H1 (cell line): ENCODE results near the gene CD44. TPM values are rescaled to one million over a fixed set of nuclear protein-coding genes. Genes with fewer than 3 reads are reported as not detected.

Experiments used
- CTCF ChIA-PET: fragments of 300-600 bp; sonication (Branson Sonifier 250); formaldehyde crosslinking; loops from one replicate; lab custom pipeline; 2021; ENCODE audit not compliant: partially characterized antibody; lab: Charles Lee
- POLR2A ChIA-PET: fragments of 300-600 bp; sonication (Branson Sonifier 250); formaldehyde crosslinking; loops from one replicate; lab custom pipeline; 2021; ENCODE audit warnings: inconsistent platforms; ENCODE audit not compliant: partially characterized antibody; lab: Charles Lee
- DNase-seq, 2 experiments: peaks; one replicate each; pipeline versions ENCODE4 v3.0.0 to v3.0.0-alpha.2; 2010 to 2022; ENCODE audit warnings: low spot score in 2 of 2, low read depth in 1 of 2, mixed read lengths in 1 of 2
- FAIRE-seq: peaks from 2 replicates; lab custom pipeline; 2011; peaks lifted over from hg19 to GRCh38; lab: Jason Lieb, UNC
- H2AFZ ChIP-seq: 2 replicates; pipeline ENCODE4 v1.8.1; 2012; ENCODE audit warnings: low read length, inconsistent platforms
- H2AK5ac ChIP-seq: 2 replicates; pipeline ENCODE4 v1.6.1; 2013; ENCODE audit warnings: low read depth, low read length
- H2BK120ac ChIP-seq: replicated peaks from 2 replicates; pipeline ENCODE3; 2013; ENCODE audit warnings: low read depth, low read length, inconsistent platforms
- H2BK12ac ChIP-seq: 2 replicates; pipeline ENCODE4 v1.6.1; 2013; ENCODE audit warnings: low read depth, low read length
- H2BK15ac ChIP-seq: 2 replicates; pipeline ENCODE4 v1.6.1; 2013; ENCODE audit warnings: low read length
- H2BK20ac ChIP-seq: 2 replicates; pipeline ENCODE4 v1.6.1; 2013; ENCODE audit warnings: low read length
- H2BK5ac ChIP-seq: 2 replicates; pipeline ENCODE4 v1.6.1; 2013; ENCODE audit warnings: low read depth, low read length
- H3K14ac ChIP-seq: 2 replicates; pipeline ENCODE4 v1.6.1; 2013; ENCODE audit warnings: inconsistent platforms; ENCODE audit not compliant: insufficient read length
- H3K18ac ChIP-seq: 2 replicates; pipeline ENCODE4 v1.6.1; 2013; ENCODE audit warnings: low read length; ENCODE audit errors: extremely low read depth
- H3K23ac ChIP-seq: 2 replicates; pipeline ENCODE4 v1.6.1; 2013; ENCODE audit warnings: inconsistent platforms; ENCODE audit not compliant: insufficient read length
- H3K23me2 ChIP-seq: 2 replicates; pipeline ENCODE4 v1.6.1; 2013; ENCODE audit warnings: low read depth, low read length
- H3K27ac ChIP-seq: 2 replicates; pipeline ENCODE4 v1.6.1; 2011; ENCODE audit warnings: low read depth, low read length, inconsistent platforms
- H3K27me3 ChIP-seq, 4 experiments: replicated peaks in 1 of 4; 1 replicate in 1 of 4; 2 replicates in 3 of 4; pipeline versions ENCODE4 v1.6.1 to v1.8.1; 2011 to 2013; ENCODE audit warnings: low read length in 3 of 4, mild to moderate bottlenecking in 3 of 4, inconsistent platforms in 2 of 4, mixed read lengths in 2 of 4, moderate library complexity in 1 of 4; ENCODE audit not compliant: control insufficient read depth in 3 of 4, insufficient read depth in 3 of 4; ENCODE audit errors: extremely low read depth in 1 of 4
- H3K36me3 ChIP-seq, 4 experiments: 2 replicates each; pipeline versions ENCODE4 v1.6.1 to v1.8.1; 2011 to 2013; ENCODE audit warnings: mild to moderate bottlenecking in 4 of 4, low read length in 3 of 4, moderate library complexity in 2 of 4, control low read depth in 1 of 4, inconsistent platforms in 1 of 4; ENCODE audit not compliant: insufficient read depth in 4 of 4, control insufficient read depth in 2 of 4
- H3K4ac ChIP-seq: replicated peaks from 2 replicates; pipeline ENCODE3; 2013; ENCODE audit warnings: low read length, low read depth, mixed read lengths, inconsistent platforms; ENCODE audit not compliant: insufficient read length
- H3K4me1 ChIP-seq, 4 experiments: replicated peaks in 1 of 4; 1 replicate in 1 of 4; 2 replicates in 3 of 4; pipeline versions ENCODE4 v1.6.1 to v1.8.1; 2011 to 2013; ENCODE audit warnings: low read length in 3 of 4, inconsistent platforms in 2 of 4, mixed read lengths in 1 of 4; ENCODE audit not compliant: insufficient read depth in 4 of 4, control insufficient read depth in 3 of 4
- H3K4me2 ChIP-seq, 2 experiments: 2 replicates each; pipeline versions ENCODE4 v1.6.1 to v1.8.1; 2011 to 2013; ENCODE audit warnings: low read depth in 2 of 2, low read length in 2 of 2, control low read depth in 1 of 2, inconsistent platforms in 1 of 2, mild to moderate bottlenecking in 1 of 2; ENCODE audit not compliant: insufficient read depth in 1 of 2
- H3K4me3 ChIP-seq, 4 experiments: fragments of 200-600, 300-600 bp in 1 of 4; sonication (generic), shearing (Covaris generic), sonication (Bioruptor Twin) in 1 of 4; 2 replicates each; pipeline versions ENCODE4 v1.5.1 to v1.8.1; 2011 to 2016; ENCODE audit warnings: low read length in 4 of 4, low read depth in 3 of 4, control low read depth in 2 of 4, inconsistent platforms in 2 of 4, mild to moderate bottlenecking in 2 of 4, mixed read lengths in 1 of 4, moderate library complexity in 1 of 4; ENCODE audit not compliant: insufficient read depth in 2 of 4; ENCODE audit errors: extremely low read depth in 1 of 4
- H3K56ac ChIP-seq: replicated peaks from 2 replicates; pipeline ENCODE3; 2013; ENCODE audit warnings: low read depth, mild to moderate bottlenecking, mixed read lengths, low read length, inconsistent platforms; ENCODE audit not compliant: insufficient read length
- H3K79me1 ChIP-seq: 2 replicates; pipeline ENCODE4 v1.6.1; 2013; ENCODE audit warnings: low read depth, low read length, control low read depth
- H3K79me2 ChIP-seq, 2 experiments: 2 replicates each; pipeline versions ENCODE4 v1.6.1 to v1.8.1; 2012 to 2013; ENCODE audit warnings: low read length in 2 of 2, mild to moderate bottlenecking in 2 of 2, inconsistent platforms in 1 of 2; ENCODE audit not compliant: insufficient read depth in 2 of 2, control insufficient read depth in 1 of 2
- H3K9ac ChIP-seq, 4 experiments: replicated peaks in 1 of 4; 1 replicate in 1 of 4; 2 replicates in 3 of 4; pipeline versions ENCODE4 v1.6.1 to v1.8.1; 2011 to 2013; ENCODE audit warnings: low read depth in 3 of 4, low read length in 3 of 4, control low read depth in 2 of 4, mild to moderate bottlenecking in 2 of 4, moderate library complexity in 2 of 4, inconsistent platforms in 1 of 4; ENCODE audit errors: extremely low read depth in 1 of 4
- H3K9me3 ChIP-seq, 2 experiments: 2 replicates each; pipeline versions ENCODE4 v1.6.1 to v1.8.1; 2012 to 2013; ENCODE audit warnings: mild to moderate bottlenecking in 2 of 2, moderate library complexity in 2 of 2, control low read depth in 1 of 2, inconsistent platforms in 1 of 2, low read depth in 1 of 2, low read length in 1 of 2, mixed read lengths in 1 of 2; ENCODE audit not compliant: insufficient read depth in 2 of 2
- H4K20me1 ChIP-seq, 2 experiments: replicated peaks in 1 of 2; 2 replicates each; pipeline versions ENCODE3 to v1.8.1; 2011 to 2013; ENCODE audit warnings: inconsistent platforms in 2 of 2, low read length in 2 of 2, mild to moderate bottlenecking in 1 of 2; ENCODE audit not compliant: insufficient read depth in 2 of 2, control insufficient read depth in 1 of 2
- H4K5ac ChIP-seq: 2 replicates; pipeline ENCODE4 v1.6.1; 2013; ENCODE audit warnings: low read length, low read depth, mixed read lengths, inconsistent platforms; ENCODE audit not compliant: insufficient read length
- H4K8ac ChIP-seq: 2 replicates; pipeline ENCODE4 v1.8.0; 2013; ENCODE audit warnings: mild to moderate bottlenecking, moderate library complexity, low read length, inconsistent platforms; ENCODE audit not compliant: insufficient read depth; ENCODE audit errors: extremely low read depth
- H4K91ac ChIP-seq: replicated peaks from 2 replicates; pipeline ENCODE3; 2013; ENCODE audit warnings: low read length, mixed read lengths, inconsistent platforms; ENCODE audit not compliant: insufficient read length
- CREB1 ChIP-seq: IDR thresholded peaks from 2 replicates; pipeline ENCODE4 v1.6.1; 2012; ENCODE audit warnings: inconsistent platforms
- HDAC2 ChIP-seq, 2 experiments: fragments of 300-600 bp in 1 of 2; sonication (generic) in 1 of 2; IDR thresholded peaks; 2 replicates each; pipeline ENCODE4 v1.6.1; 2011 to 2012; ENCODE audit warnings: low read depth in 2 of 2, low read length in 2 of 2, mild to moderate bottlenecking in 2 of 2, moderate library complexity in 2 of 2, borderline replicate concordance in 1 of 2, inconsistent platforms in 1 of 2
- HDAC6 ChIP-seq: IDR thresholded peaks from one replicate; pipeline ENCODE4 v1.7.1; 2012; ENCODE audit warnings: low read depth, mild to moderate bottlenecking, inconsistent platforms, low read length, moderate library complexity
- KDM5A ChIP-seq: fragments of 200-600 bp; IDR thresholded peaks from 2 replicates; pipeline ENCODE4 v1.7.1; 2012; ENCODE audit warnings: mild to moderate bottlenecking, low read length, inconsistent platforms, mixed read lengths
- POLR2AphosphoS5 ChIP-seq: IDR thresholded peaks from 2 replicates; pipeline ENCODE4 v1.6.1; 2011; ENCODE audit warnings: low read depth, low read length
- POU5F1 ChIP-seq: IDR thresholded peaks from 2 replicates; pipeline ENCODE4 v1.6.1; 2011; ENCODE audit warnings: low read depth, mild to moderate bottlenecking, low read length, moderate library complexity
- RAD21 ChIP-seq, 2 experiments: IDR thresholded peaks in 1 of 2; conservative IDR thresholded peaks in 1 of 2; 2 replicates each; pipeline ENCODE4 v1.6.1; 2011; ENCODE audit warnings: low read depth in 2 of 2, low read length in 2 of 2, improper control_type of control experiment in 1 of 2, inconsistent platforms in 1 of 2, mild to moderate bottlenecking in 1 of 2, moderate library complexity in 1 of 2
- RNF2 ChIP-seq: fragments of 200-900, 300-1000 bp; sonication (generic); IDR thresholded peaks from 2 replicates; pipeline ENCODE4 v1.7.1; 2016; ENCODE audit warnings: borderline replicate concordance, low read depth, mild to moderate bottlenecking, antibody characterized with exemption, low read length; ENCODE audit not compliant: poor library complexity, severe bottlenecking; ENCODE audit errors: missing control alignments
- SRF ChIP-seq: IDR thresholded peaks from 2 replicates; pipeline ENCODE4 v1.6.1; 2011; ENCODE audit warnings: mild to moderate bottlenecking, low read depth, low read length, moderate library complexity
- TBP ChIP-seq: IDR thresholded peaks from 2 replicates; pipeline ENCODE4 v1.6.1; 2011; ENCODE audit warnings: low read depth, low read length, improper control_type of control experiment
- TEAD4 ChIP-seq: IDR thresholded peaks from 2 replicates; pipeline ENCODE4 v1.6.1; 2012; ENCODE audit warnings: low read depth, low read length, inconsistent platforms, mixed read lengths
- WGBS, 2 experiments: shearing (Covaris generic) in 1 of 2; methylation state at CpG; one replicate each; pipeline versions ENCODE4 v1.1.6 to v1.1.7; 2013 to 2015; ENCODE audit warnings: low lambda C conversion rate in 2 of 2, mixed read lengths in 2 of 2, inconsistent platforms in 1 of 2, low coverage in 1 of 2, missing lambda C conversion rate in 1 of 2; ENCODE audit not compliant: insufficient replicate concordance in 2 of 2, insufficient coverage in 1 of 2, insufficient read length in 1 of 2; ENCODE audit errors: extremely low coverage in 1 of 2, missing lambda C conversion rate in 1 of 2; 5-methylcytosine and 5-hydroxymethylcytosine counted together
- polyA plus RNA-seq, 7 experiments: library from polyadenylated mRNA; depleted of rRNA in 3 of 7; stranded (reverse) in 5 of 7; unstranded in 2 of 7; fragments of >200 nt in 5 of 7; fragments of 200-250 nt in 2 of 7; gene quantifications; 1 replicate in 5 of 7; 2 replicates in 1 of 7; 4 replicates in 1 of 7; pipeline versions ENCODE4 v1.2.1 to v1.2.3, GENCODE V29; 2011 to 2013; ENCODE audit warnings: missing spikeins in 2 of 7, mixed read lengths in 2 of 7
- total RNA-seq: library from RNA; stranded (reverse); fragmentation: NEBNext Ultra II Directional; extraction: Animal tissue kit (Norgen Biotek cat#: 25700); gene quantifications from 2 replicates; pipeline ENCODE4 v1.2.1, GENCODE V29; 2021
- TF ChIP-seq, protein P1 (sequence below): IDR thresholded peaks from 2 replicates; pipeline ENCODE4 v1.6.1; 2012; ENCODE audit warnings: low read length, inconsistent platforms

Gene CD44
- total and polyA plus RNA-seq, 2 of the 8 experiments (the other 6 are each of a cell fraction or from before 2014, with no cell fraction given): 11.8 to 13.7 TPM

DNA sequence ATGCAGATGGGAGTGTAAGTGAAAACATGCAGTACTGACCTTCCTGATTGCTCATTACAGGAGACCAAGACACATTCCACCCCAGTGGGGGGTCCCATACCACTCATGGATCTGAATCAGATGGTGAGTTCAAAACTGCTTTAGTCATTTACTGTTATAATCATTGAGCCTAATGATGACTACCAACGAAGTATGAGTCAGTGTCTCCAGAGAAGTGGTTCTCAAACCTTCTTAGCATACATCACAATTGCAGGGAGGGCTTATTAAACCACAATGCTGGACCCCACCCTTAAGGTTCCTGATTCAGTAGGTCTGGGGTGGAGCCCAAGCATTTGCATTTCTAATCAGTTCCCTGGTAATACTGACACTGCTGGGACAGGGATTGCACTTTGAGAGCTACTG is 75.8 kb downstream of the CD44 start:
- H2BK20ac ChIP-seq: no peak overlapping the region
- H3K27ac ChIP-seq: no peak overlapping the region
- no peaks in the 10 kb centered on the region for H4K20me1 ChIP-seq
- no peak overlapping the region for H3K14ac ChIP-seq
- peak overlapping the region; percentile 11 to 17; a peak in 1 of 4 replicates for H3K4me2 ChIP-seq
- no peak overlapping the region for H3K56ac ChIP-seq
- no peak overlapping the region for H3K9ac ChIP-seq
- H2AFZ ChIP-seq: no peak overlapping the region
- WGBS, 2 experiments: 48% methylated on average over 1 of the region's 1 CpG; no CpG with 5 or more reads in 1 of the 2 experiments
- H3K79me1 ChIP-seq: no peaks in the 10 kb centered on the region
- H3K18ac ChIP-seq: no peak overlapping the region
- no peak overlapping the region for H3K4me3 ChIP-seq
- H3K23ac ChIP-seq: no peak overlapping the region
- H4K91ac ChIP-seq: no peak overlapping the region
- no peaks in the 10 kb centered on the region for H3K9me3 ChIP-seq
- no peak for FAIRE-seq
- no peaks in the 10 kb centered on the region; a peak in 1 of 7 replicates for H3K27me3 ChIP-seq
- H3K36me3 ChIP-seq: no peaks in the 10 kb centered on the region
- H4K8ac ChIP-seq: no peak overlapping the region
- peak in 1 of 2 experiments; percentile 75 for DNase-seq
- no peak overlapping the region for H4K5ac ChIP-seq
- CTCF ChIA-PET: no interaction called here
- H2BK5ac ChIP-seq: no peak overlapping the region
- no peak overlapping the region for H2BK15ac ChIP-seq
- H2BK120ac ChIP-seq: no peak overlapping the region
- H2AK5ac ChIP-seq: no peak overlapping the region
- POLR2A ChIA-PET: no interaction called here
- H2BK12ac ChIP-seq: no peak overlapping the region
- no peaks in the 10 kb centered on the region for H3K79me2 ChIP-seq
- H3K4me1 ChIP-seq: peaks cover 0 to 11% (median 5%) of the 10 kb centered on the region in 4 experiments; a peak in 3 of 7 replicates
- H3K23me2 ChIP-seq: no peaks in the 10 kb centered on the region
- no peak overlapping the region for H3K4ac ChIP-seq
- TF ChIP-seq HDAC2 (IDR thresholded peaks at IDR 0.05; ENCODE audit: borderline replicate concordance in 1 of 2, low read depth in 2 of 2, low read length in 2 of 2) (0 out of 4 replicates have a peak, but pooled peaks of 1 of the 2 experiments have one; percentile 30), TBP (no peak), SRF (no peak), TEAD4 (peak; percentile 62; the same call in 1 of the 2 replicates), POU5F1 (no peak), HDAC6 (no peak), RNF2 (no peak), CREB1 (no peak), POLR2AphosphoS5 (no peak), KDM5A (no peak), RAD21 (IDR thresholded peaks at IDR 0.05 in 1 of 2, conservative IDR thresholded peaks at IDR 0.05 in 1 of 2; ENCODE audit: low read depth in 2 of 2, low read length in 2 of 2) (no peak)
- TF ChIP-seq, protein P1, sequence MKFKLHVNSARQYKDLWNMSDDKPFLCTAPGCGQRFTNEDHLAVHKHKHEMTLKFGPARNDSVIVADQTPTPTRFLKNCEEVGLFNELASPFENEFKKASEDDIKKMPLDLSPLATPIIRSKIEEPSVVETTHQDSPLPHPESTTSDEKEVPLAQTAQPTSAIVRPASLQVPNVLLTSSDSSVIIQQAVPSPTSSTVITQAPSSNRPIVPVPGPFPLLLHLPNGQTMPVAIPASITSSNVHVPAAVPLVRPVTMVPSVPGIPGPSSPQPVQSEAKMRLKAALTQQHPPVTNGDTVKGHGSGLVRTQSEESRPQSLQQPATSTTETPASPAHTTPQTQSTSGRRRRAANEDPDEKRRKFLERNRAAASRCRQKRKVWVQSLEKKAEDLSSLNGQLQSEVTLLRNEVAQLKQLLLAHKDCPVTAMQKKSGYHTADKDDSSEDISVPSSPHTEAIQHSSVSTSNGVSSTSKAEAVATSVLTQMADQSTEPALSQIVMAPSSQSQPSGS: no peak
